SU-DHL-6 (cell line): Measurements from ENCODE around the gene DIAPH1.

Experiments
- EZH2phosphoT487 ChIP-seq: fragments of 200-600 bp; sonication (generic), shearing (Covaris generic); conservative IDR thresholded peaks from 2 replicates; pipeline ENCODE4 v1.6.1; 2018; ENCODE audit warnings: mild to moderate bottlenecking, antibody characterized with exemption, low read length, moderate library complexity, mixed read lengths
- TF ChIP-seq, protein P1 (sequence below): fragments of 200-600 bp; sonication (generic); IDR thresholded peaks from one replicate; pipeline ENCODE4 v1.5.1; 2017; ENCODE audit warnings: antibody characterized with exemption, mild to moderate bottlenecking, low read length, moderate library complexity; ENCODE audit not compliant: insufficient read depth, poor library complexity, severe bottlenecking

GRCh38 chr5:141490771-141491170 is 128.0 kb downstream of the DIAPH1 start:
- TF ChIP-seq, protein P1, sequence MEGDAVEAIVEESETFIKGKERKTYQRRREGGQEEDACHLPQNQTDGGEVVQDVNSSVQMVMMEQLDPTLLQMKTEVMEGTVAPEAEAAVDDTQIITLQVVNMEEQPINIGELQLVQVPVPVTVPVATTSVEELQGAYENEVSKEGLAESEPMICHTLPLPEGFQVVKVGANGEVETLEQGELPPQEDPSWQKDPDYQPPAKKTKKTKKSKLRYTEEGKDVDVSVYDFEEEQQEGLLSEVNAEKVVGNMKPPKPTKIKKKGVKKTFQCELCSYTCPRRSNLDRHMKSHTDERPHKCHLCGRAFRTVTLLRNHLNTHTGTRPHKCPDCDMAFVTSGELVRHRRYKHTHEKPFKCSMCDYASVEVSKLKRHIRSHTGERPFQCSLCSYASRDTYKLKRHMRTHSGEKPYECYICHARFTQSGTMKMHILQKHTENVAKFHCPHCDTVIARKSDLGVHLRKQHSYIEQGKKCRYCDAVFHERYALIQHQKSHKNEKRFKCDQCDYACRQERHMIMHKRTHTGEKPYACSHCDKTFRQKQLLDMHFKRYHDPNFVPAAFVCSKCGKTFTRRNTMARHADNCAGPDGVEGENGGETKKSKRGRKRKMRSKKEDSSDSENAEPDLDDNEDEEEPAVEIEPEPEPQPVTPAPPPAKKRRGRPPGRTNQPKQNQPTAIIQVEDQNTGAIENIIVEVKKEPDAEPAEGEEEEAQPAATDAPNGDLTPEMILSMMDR: no peak
- TF ChIP-seq EZH2phosphoT487: no peak
